Suprapubic skin (tissue), 4 donors: ENCODE measurements around the gene GMDS. TPM values are rescaled to one million over a fixed set of nuclear protein-coding genes. Genes with fewer than 3 reads are reported as not detected.

ENCODE experiments used
- DNase-seq, 2 donors: peaks; one replicate each; pipeline ENCODE4 v3.0.0-alpha.2; 2019; ENCODE audit warnings: low spot score in 2 of 2
- H3K27ac ChIP-seq: fragments of 200-600 bp; sonication (generic); one replicate; pipeline ENCODE4 v1.5.1; 2019
- H3K27me3 ChIP-seq: fragments of 200-600 bp; sonication (generic); one replicate; pipeline ENCODE4 v1.5.1; 2019
- H3K36me3 ChIP-seq: fragments of 200-600 bp; sonication (generic); one replicate; pipeline ENCODE4 v1.5.1; 2019
- H3K4me1 ChIP-seq: fragments of 200-600 bp; sonication (generic); one replicate; pipeline ENCODE4 v1.5.1; 2019
- H3K4me3 ChIP-seq: fragments of 200-600 bp; sonication (generic); one replicate; pipeline ENCODE4 v1.5.1; 2019; ENCODE audit warnings: mild to moderate bottlenecking
- H3K9me3 ChIP-seq: fragments of 200-600 bp; sonication (generic); one replicate; pipeline ENCODE4 v1.5.1; 2019
- CTCF ChIP-seq, 2 donors: fragments of 200-600 bp in 1 of 2; fragments of 450-650 bp in 1 of 2; sonication (generic) in 1 of 2; IDR thresholded peaks; one replicate each; pipeline ENCODE4 v1.5.1; 2016 to 2019; ENCODE audit warnings: antibody characterized with exemption in 2 of 2, mild to moderate bottlenecking in 1 of 2, moderate library complexity in 1 of 2
- EP300 ChIP-seq: sonication (generic); formaldehyde crosslinking; IDR thresholded peaks from one replicate; pipeline ENCODE4 v1.6.1; 2017; ENCODE audit warnings: antibody characterized with exemption
- POLR2A ChIP-seq, 2 donors: fragments of 450-650 bp; IDR thresholded peaks; one replicate each; pipeline ENCODE4 v1.6.1; 2017; ENCODE audit warnings: antibody characterized with exemption in 2 of 2, mild to moderate bottlenecking in 2 of 2, moderate library complexity in 2 of 2
- POLR2AphosphoS5 ChIP-seq, 3 donors: sonication (generic); formaldehyde crosslinking; IDR thresholded peaks; one replicate each; pipeline ENCODE4 v1.6.1; 2017; ENCODE audit warnings: antibody characterized with exemption in 3 of 3
- WGBS: methylation state at CpG from one replicate; pipeline ENCODE4 v1.1.5; 2018; 5-methylcytosine and 5-hydroxymethylcytosine counted together
- total RNA-seq, 4 donors: library from RNA; depleted of rRNA; stranded (reverse); fragments of >200 nt; gene quantifications; one replicate each; pipeline ENCODE4 v1.1.0, GENCODE V29; 2016

Gene GMDS
- total RNA-seq, 4 donors from 2014 or later: 11.7 to 19.3 (median 13.2) TPM

- no peak overlapping the region for H3K4me3 ChIP-seq
- no peak for DNase-seq
- H3K27ac ChIP-seq: peak overlapping the region; percentile 40
- no peaks in the 10 kb centered on the region for H3K27me3 ChIP-seq
- peaks cover 4% of the 10 kb centered on the region for H3K4me1 ChIP-seq
- H3K9me3 ChIP-seq: no peaks in the 10 kb centered on the region
- H3K36me3 ChIP-seq: no peaks in the 10 kb centered on the region
- 94% methylated on average over 8 of the region's 8 CpGs for WGBS
- TF ChIP-seq CTCF (IDR thresholded peaks at IDR 0.05): no peak
- no peak for TF ChIP-seq EP300
- no peak for TF ChIP-seq POLR2AphosphoS5 (IDR thresholded peaks at IDR 0.05)
Observed at GRCh38 chr6:1798965-1799325, 446.5 kb downstream of the GMDS start.

GRCh38 chr6:1798303-1798964, 447.0 kb downstream of the GMDS start:
- DNase-seq: no peak

GRCh38 chr6:1797801-1798200, 447.6 kb downstream of the GMDS start:
- no peaks in the 10 kb centered on the region for H3K27me3 ChIP-seq
- H3K4me3 ChIP-seq: no peak overlapping the region
- DNase-seq: no peak
- 79% methylated on average over 1 of the region's 1 CpG for WGBS
- TF ChIP-seq POLR2A (IDR thresholded peaks at IDR 0.05) (no peak), CTCF (IDR thresholded peaks at IDR 0.05) (no peak), POLR2AphosphoS5 (IDR thresholded peaks at IDR 0.05) (no peak), EP300 (no peak)
- H3K27ac ChIP-seq: no peak overlapping the region
- no peaks in the 10 kb centered on the region for H3K9me3 ChIP-seq
- peaks cover 4% of the 10 kb centered on the region for H3K4me1 ChIP-seq
- no peaks in the 10 kb centered on the region for H3K36me3 ChIP-seq

More at GRCh38 chr6:1798303-1798964, 447.0 kb downstream of the GMDS start:
- Histone ChIP-seq H3K27me3 (no peaks in the 10 kb centered on the region), H3K9me3 (no peaks in the 10 kb centered on the region), H3K27ac (peak overlapping the region; percentile 40), H3K4me3 (no peak overlapping the region), H3K4me1 (peaks cover 4% of the 10 kb centered on the region), H3K36me3 (no peaks in the 10 kb centered on the region)
- WGBS: 88% methylated on average over 9 of the region's 9 CpGs
- TF ChIP-seq POLR2AphosphoS5 (IDR thresholded peaks at IDR 0.05): no peak
- no peak for TF ChIP-seq EP300
- TF ChIP-seq POLR2A (IDR thresholded peaks at IDR 0.05): no peak
- TF ChIP-seq CTCF (IDR thresholded peaks at IDR 0.05): no peak

- Histone ChIP-seq H3K4me1 (peaks cover 4% of the 10 kb centered on the region), H3K9me3 (no peaks in the 10 kb centered on the region), H3K27ac (no peak overlapping the region), H3K27me3 (no peaks in the 10 kb centered on the region), H3K4me3 (no peak overlapping the region), H3K36me3 (no peaks in the 10 kb centered on the region)
- no peak for TF ChIP-seq POLR2AphosphoS5 (IDR thresholded peaks at IDR 0.05)
- no peak for TF ChIP-seq POLR2A (IDR thresholded peaks at IDR 0.05)
- no peak for TF ChIP-seq EP300
- no peak for TF ChIP-seq CTCF (IDR thresholded peaks at IDR 0.05)
- 95% methylated on average over 8 of the region's 8 CpGs for WGBS
- no peak for DNase-seq
Observed at GRCh38 chr6:1796706-1797529, 448.5 kb downstream of the GMDS start.

GRCh38 chr6:1795910-1796309, 449.5 kb downstream of the GMDS start:
- Histone ChIP-seq H3K4me3 (no peak overlapping the region), H3K27ac (no peak overlapping the region), H3K4me1 (peaks cover 4% of the 10 kb centered on the region), H3K36me3 (no peaks in the 10 kb centered on the region), H3K27me3 (no peaks in the 10 kb centered on the region), H3K9me3 (no peaks in the 10 kb centered on the region)
- DNase-seq: no peak
- WGBS: 89% methylated on average over 4 of the region's 4 CpGs
- TF ChIP-seq EP300: no peak
- TF ChIP-seq POLR2A (IDR thresholded peaks at IDR 0.05): no peak
- no peak for TF ChIP-seq POLR2AphosphoS5 (IDR thresholded peaks at IDR 0.05)
- no peak for TF ChIP-seq CTCF (IDR thresholded peaks at IDR 0.05)
